ENCODE data around the gene PSMC5.
"Not testable (repeated sequence)": the region's sequence is repeated elsewhere in the genome, so short reads cannot be mapped to it uniquely, and the experiment has no call there.

Gene PSMC5

DNA sequence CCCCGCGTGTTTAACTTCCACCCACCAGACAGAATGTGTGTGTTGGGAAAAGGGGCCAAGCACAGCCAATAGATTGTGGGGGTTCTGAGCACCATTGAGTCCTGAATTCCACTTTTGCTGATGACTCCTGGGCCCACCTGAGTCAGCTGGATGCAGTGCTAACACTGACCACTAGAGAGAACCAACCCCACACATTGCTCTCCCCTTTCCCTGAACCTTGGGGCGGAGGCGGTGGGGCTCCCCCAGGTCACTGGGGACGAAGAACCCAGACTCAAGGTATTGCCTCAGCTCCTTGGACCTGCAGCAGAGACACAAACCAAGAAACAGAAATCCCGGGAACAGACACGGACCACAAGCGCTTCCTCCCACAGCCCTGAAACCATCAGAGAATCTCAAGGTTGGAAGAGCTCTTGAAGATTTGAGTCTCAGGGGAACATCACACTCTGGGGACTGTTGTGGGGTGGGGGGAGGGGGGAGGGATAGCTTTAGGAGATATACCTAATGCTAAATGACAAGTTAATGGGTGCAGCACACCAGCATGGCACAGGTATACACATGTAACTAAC is 46.9 kb downstream of the PSMC5 start:
- not testable (repeated sequence) for FAIRE-seq

DNA sequence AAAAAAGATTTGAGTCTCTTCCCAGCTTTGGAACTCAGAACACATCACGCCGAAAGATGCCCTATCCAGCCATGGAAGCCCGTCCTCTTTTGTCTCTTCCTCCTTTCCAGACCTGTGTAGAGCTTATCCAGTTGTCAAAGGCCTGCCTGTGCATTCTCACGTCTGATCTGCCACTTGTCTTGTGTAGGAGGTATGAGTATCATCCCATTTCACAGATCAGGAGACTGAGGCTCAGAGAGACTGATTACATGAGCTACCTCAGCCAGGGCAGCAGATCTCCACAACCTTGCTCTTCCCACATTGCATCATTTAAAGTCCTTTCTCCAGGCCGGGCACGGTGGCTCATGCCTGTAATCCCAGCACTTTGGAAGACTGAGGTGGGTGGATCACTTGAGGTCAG is 47.5 kb downstream of the PSMC5 start:
- not testable (repeated sequence) for FAIRE-seq

DNA sequence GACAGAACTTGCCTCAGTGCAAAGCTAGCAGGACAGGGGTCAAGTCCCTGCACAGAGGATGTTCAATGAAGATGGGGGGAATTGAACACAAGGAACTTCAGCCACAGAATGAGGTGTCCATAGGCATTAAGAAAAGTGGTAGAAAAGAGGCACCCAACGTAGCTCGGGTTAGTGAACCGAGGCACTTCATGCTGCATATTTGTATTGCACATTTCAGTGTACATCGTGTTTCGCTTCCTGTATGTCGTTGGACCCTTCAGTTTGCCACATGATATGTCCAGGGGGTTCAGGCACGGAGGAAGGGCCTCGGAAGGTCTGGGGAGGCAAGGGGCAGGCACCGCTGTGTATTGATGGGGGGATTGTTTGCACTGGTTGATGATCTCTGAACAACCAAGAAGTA is 51.2 kb downstream of the PSMC5 start:
- not testable (repeated sequence) for FAIRE-seq

DNA sequence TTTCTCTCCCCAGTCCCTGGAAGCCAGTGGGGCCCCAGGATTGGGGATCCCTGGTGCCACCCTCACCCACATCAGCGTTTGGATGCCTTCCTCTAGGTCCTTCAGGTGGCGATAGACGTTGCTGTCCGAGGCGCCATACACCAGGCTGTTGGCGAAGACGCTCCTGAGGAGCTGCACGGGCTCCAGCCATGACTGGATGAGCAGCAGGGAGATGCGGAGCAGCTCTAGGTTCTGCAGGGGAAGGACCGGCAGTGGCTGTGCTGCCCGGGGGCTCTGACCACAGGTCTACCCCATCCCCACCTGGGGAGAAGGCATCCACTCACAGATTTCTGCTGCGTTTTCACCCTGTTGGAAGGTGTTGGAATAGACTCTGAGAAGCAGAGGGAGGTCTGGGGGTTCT is 53.5 kb downstream of the PSMC5 start:
- no peak for FAIRE-seq

DNA sequence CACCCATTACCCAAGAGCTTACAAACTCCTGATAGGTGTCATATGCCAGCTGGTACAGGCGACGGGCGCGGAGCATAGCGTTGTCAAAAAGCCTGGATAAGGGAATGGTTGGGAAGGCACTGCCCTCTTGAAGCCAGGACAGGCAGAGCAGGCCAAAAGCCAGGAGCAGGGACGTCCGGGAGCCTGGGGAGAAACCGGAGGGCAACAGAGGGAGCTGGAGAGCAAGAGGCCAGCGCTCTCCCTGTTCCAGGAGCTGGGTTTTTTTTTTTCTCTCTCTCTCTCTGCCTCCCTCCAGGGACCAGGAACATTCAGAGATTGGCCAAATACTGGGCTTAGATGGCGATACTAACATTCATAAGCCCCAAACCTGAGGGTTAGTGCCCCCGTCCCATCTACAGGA is 54.1 kb downstream of the PSMC5 start:
- FAIRE-seq: not testable (repeated sequence)
